Neural progenitor cell (in vitro differentiated cells): Measurements from ENCODE around the gene JAZF1. TPM values are rescaled to one million over a fixed set of nuclear protein-coding genes. Genes with fewer than 3 reads are reported as not detected.

Source experiments
- DNase-seq: peaks from one replicate; pipeline ENCODE4 v3.0.0-alpha.2; 2016; ENCODE audit warnings: low spot score
- H2AFZ ChIP-seq: fragments of 200-600 bp; sonication (generic); replicated peaks from 2 replicates; pipeline ENCODE4 v1.6.1; 2016; ENCODE audit warnings: antibody characterized with exemption
- H3F3A ChIP-seq: fragments of 200-600 bp; sonication (generic); 2 replicates; pipeline ENCODE4 v1.6.1; 2016; ENCODE audit warnings: antibody characterized with exemption, low read depth
- H3K27ac ChIP-seq: fragments of 200-600 bp; sonication (generic); 2 replicates; pipeline ENCODE4 v1.5.1; 2016; ENCODE audit warnings: mild to moderate bottlenecking
- H3K27me3 ChIP-seq: fragments of 200-600 bp; sonication (generic); 2 replicates; pipeline ENCODE4 v1.6.1; 2016; ENCODE audit warnings: mild to moderate bottlenecking, moderate library complexity
- H3K36me3 ChIP-seq: fragments of 200-600 bp; sonication (generic); 2 replicates; pipeline ENCODE4 v1.5.1; 2016
- H3K4me1 ChIP-seq: fragments of 200-600 bp; sonication (generic); 2 replicates; pipeline ENCODE4 v1.6.1; 2016; ENCODE audit warnings: mixed run types
- H3K4me2 ChIP-seq: fragments of 200-600 bp; sonication (generic); 2 replicates; pipeline ENCODE4 v1.6.1; 2016
- H3K4me3 ChIP-seq: fragments of 200-600 bp; sonication (generic); 2 replicates; pipeline ENCODE4 v1.5.1; 2016
- H3K79me2 ChIP-seq: fragments of 200-600 bp; sonication (generic); 2 replicates; pipeline ENCODE4 v1.6.1; 2016; ENCODE audit warnings: low read depth
- H3K9ac ChIP-seq: fragments of 200-600 bp; sonication (generic); 2 replicates; pipeline ENCODE4 v1.6.1; 2016
- H3K9me3 ChIP-seq: fragments of 200-600 bp; sonication (generic); 2 replicates; pipeline ENCODE4 v1.5.1; 2016; ENCODE audit warnings: low read depth
- H4K20me1 ChIP-seq: fragments of 200-600 bp; sonication (generic); 2 replicates; pipeline ENCODE4 v1.6.1; 2016; ENCODE audit warnings: low read depth
- H3K27ac Mint-ChIP-seq: 3 replicates; pipeline ENCODE4 v1.8.0; 2021; ENCODE audit warnings: mixed read lengths
- H3K27me3 Mint-ChIP-seq: 2 replicates; pipeline ENCODE4 v1.8.0; 2022; ENCODE audit warnings: low read depth, mild to moderate bottlenecking, inconsistent platforms, moderate library complexity, mixed read lengths; ENCODE audit not compliant: insufficient read depth
- H3K36me3 Mint-ChIP-seq: 3 replicates; pipeline ENCODE4 v1.8.0; 2021; ENCODE audit warnings: mixed read lengths
- H3K4me1 Mint-ChIP-seq: 3 replicates; pipeline ENCODE4 v1.8.0; 2021; ENCODE audit warnings: mixed read lengths
- H3K4me3 Mint-ChIP-seq: 3 replicates; pipeline ENCODE4 v1.8.0; 2021; ENCODE audit warnings: mild to moderate bottlenecking, moderate library complexity, mixed read lengths
- H3K9me3 Mint-ChIP-seq: 3 replicates; pipeline ENCODE4 v1.8.0; 2020; ENCODE audit warnings: mixed read lengths
- EZH2 ChIP-seq: fragments of 200-600 bp; sonication (generic); IDR thresholded peaks from 2 replicates; pipeline ENCODE4 v1.6.1; 2017; ENCODE audit warnings: antibody characterized with exemption, mild to moderate bottlenecking, moderate library complexity
- EZH2phosphoT487 ChIP-seq: fragments of 200-600 bp; sonication (generic); IDR thresholded peaks from 2 replicates; pipeline ENCODE4 v1.6.1; 2017; ENCODE audit warnings: antibody characterized with exemption
- total RNA-seq: library from RNA; depleted of rRNA; stranded (reverse); fragments of >200 nt; gene quantifications from 2 replicates; pipeline ENCODE4 v1.2.3, GENCODE V29; 2015; ENCODE audit warnings: low replicate concordance
- TF ChIP-seq, protein P1 (sequence below): fragments of 200-600 bp; sonication (generic); IDR thresholded peaks from 2 replicates; pipeline ENCODE4 v1.5.1; 2017; ENCODE audit warnings: antibody characterized with exemption, mild to moderate bottlenecking

JAZF1 gene
- total RNA-seq, 1 donor from 2014 or later = 3.1 TPM

DNA sequence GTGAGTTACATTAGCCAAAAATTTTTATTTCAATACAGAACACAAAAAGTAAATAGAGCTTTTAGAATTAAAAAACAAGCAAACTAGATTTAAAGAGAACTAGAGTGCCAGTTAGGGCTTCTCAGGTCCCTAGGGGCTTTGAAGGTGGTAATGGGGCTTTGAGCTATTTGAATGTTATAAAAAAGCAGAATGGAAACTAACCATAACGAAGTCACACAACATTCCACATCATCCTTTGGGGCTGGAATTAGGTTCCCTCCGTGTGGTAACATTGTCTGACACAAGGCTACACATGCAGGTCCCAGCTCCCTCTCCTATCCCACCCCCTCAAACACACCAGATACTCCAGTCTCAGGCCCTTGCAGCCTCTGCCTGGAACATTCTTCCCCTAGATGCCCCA is 15.3 kb downstream of the JAZF1 start:
- peaks cover 16% of the 10 kb centered on the region for H3K4me1 Mint-ChIP-seq
- no peak overlapping the region for H3K4me2 ChIP-seq
- no peaks in the 10 kb centered on the region for H4K20me1 ChIP-seq
- H3K4me3 ChIP-seq = no peak overlapping the region
- no peak overlapping the region for H3K27ac Mint-ChIP-seq
- DNase-seq = no peak
- H3K36me3 ChIP-seq = no peaks in the 10 kb centered on the region
- no peaks in the 10 kb centered on the region for H3K9me3 ChIP-seq
- no peak overlapping the region for H3K4me3 Mint-ChIP-seq
- no peaks in the 10 kb centered on the region for H3K36me3 Mint-ChIP-seq
- no peaks in the 10 kb centered on the region for H3F3A ChIP-seq
- no peak overlapping the region for H3K9ac ChIP-seq
- H2AFZ ChIP-seq = no peak overlapping the region
- H3K27ac ChIP-seq = no peak overlapping the region
- H3K79me2 ChIP-seq = no peaks in the 10 kb centered on the region
- H3K27me3 Mint-ChIP-seq = no peaks in the 10 kb centered on the region
- no peaks in the 10 kb centered on the region for H3K27me3 ChIP-seq
- TF ChIP-seq, protein P1, sequence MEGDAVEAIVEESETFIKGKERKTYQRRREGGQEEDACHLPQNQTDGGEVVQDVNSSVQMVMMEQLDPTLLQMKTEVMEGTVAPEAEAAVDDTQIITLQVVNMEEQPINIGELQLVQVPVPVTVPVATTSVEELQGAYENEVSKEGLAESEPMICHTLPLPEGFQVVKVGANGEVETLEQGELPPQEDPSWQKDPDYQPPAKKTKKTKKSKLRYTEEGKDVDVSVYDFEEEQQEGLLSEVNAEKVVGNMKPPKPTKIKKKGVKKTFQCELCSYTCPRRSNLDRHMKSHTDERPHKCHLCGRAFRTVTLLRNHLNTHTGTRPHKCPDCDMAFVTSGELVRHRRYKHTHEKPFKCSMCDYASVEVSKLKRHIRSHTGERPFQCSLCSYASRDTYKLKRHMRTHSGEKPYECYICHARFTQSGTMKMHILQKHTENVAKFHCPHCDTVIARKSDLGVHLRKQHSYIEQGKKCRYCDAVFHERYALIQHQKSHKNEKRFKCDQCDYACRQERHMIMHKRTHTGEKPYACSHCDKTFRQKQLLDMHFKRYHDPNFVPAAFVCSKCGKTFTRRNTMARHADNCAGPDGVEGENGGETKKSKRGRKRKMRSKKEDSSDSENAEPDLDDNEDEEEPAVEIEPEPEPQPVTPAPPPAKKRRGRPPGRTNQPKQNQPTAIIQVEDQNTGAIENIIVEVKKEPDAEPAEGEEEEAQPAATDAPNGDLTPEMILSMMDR = no peak
- TF ChIP-seq EZH2phosphoT487 (no peak), EZH2 (no peak)
- H3K9me3 Mint-ChIP-seq = no peaks in the 10 kb centered on the region
- no peaks in the 10 kb centered on the region for H3K4me1 ChIP-seq

GRCh38 chr7:28163949-28164348 is 16.6 kb downstream of the JAZF1 start:
- H3K4me2 ChIP-seq = no peak overlapping the region
- Mint-ChIP-seq H3K4me1 (peaks cover 16% of the 10 kb centered on the region), H3K36me3 (no peaks in the 10 kb centered on the region), H3K4me3 (no peak overlapping the region), H3K27me3 (no peaks in the 10 kb centered on the region), H3K9me3 (no peaks in the 10 kb centered on the region), H3K27ac (no peak overlapping the region)
- H3K4me1 ChIP-seq = no peaks in the 10 kb centered on the region
- DNase-seq = no peak
- H3K27ac ChIP-seq = no peak overlapping the region
- no peak overlapping the region for H2AFZ ChIP-seq
- no peak overlapping the region for H3K9ac ChIP-seq
- no peaks in the 10 kb centered on the region for H3K36me3 ChIP-seq
- H4K20me1 ChIP-seq = no peaks in the 10 kb centered on the region
- TF ChIP-seq, protein P1 = no peak
- TF ChIP-seq EZH2phosphoT487 (no peak), EZH2 (no peak)
- no peaks in the 10 kb centered on the region for H3K9me3 ChIP-seq
- no peaks in the 10 kb centered on the region for H3K79me2 ChIP-seq
- no peaks in the 10 kb centered on the region for H3F3A ChIP-seq
- H3K4me3 ChIP-seq = no peak overlapping the region
- no peaks in the 10 kb centered on the region for H3K27me3 ChIP-seq

DNA sequence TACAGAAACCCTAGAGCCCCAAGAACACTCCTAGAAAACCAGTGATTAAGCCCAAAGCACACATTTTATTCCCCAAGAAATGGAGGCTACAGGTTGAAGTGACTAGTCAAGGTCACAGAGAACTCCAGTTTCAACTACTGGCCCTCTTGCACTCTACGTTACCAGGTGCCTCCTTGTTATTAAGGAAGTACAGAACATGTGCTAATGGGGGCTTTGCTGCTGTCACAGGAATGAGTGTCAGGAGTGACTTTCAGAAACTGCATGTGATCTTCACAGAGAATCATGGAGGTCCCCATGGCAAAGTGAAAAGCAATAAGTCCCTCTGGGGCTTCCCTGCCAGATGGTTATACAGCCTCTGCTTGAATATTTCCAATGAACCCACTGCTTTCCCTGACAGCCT is 19.3 kb downstream of the JAZF1 start:
- Histone ChIP-seq H3K4me3 (no peak overlapping the region), H3K36me3 (no peaks in the 10 kb centered on the region), H3K9me3 (no peaks in the 10 kb centered on the region), H3F3A (no peaks in the 10 kb centered on the region), H3K79me2 (no peaks in the 10 kb centered on the region), H3K27ac (no peak overlapping the region), H3K9ac (no peak overlapping the region), H2AFZ (no peak overlapping the region), H3K4me1 (no peaks in the 10 kb centered on the region), H4K20me1 (no peaks in the 10 kb centered on the region), H3K27me3 (no peaks in the 10 kb centered on the region), H3K4me2 (no peak overlapping the region)
- H3K4me1 Mint-ChIP-seq = peaks cover 5% of the 10 kb centered on the region
- TF ChIP-seq, protein P1 = no peak
- no peak for TF ChIP-seq EZH2phosphoT487
- H3K27me3 Mint-ChIP-seq = no peaks in the 10 kb centered on the region
- H3K4me3 Mint-ChIP-seq = no peak overlapping the region
- no peaks in the 10 kb centered on the region for H3K36me3 Mint-ChIP-seq
- no peaks in the 10 kb centered on the region for H3K9me3 Mint-ChIP-seq
- H3K27ac Mint-ChIP-seq = no peak overlapping the region
- no peak for DNase-seq

DNA sequence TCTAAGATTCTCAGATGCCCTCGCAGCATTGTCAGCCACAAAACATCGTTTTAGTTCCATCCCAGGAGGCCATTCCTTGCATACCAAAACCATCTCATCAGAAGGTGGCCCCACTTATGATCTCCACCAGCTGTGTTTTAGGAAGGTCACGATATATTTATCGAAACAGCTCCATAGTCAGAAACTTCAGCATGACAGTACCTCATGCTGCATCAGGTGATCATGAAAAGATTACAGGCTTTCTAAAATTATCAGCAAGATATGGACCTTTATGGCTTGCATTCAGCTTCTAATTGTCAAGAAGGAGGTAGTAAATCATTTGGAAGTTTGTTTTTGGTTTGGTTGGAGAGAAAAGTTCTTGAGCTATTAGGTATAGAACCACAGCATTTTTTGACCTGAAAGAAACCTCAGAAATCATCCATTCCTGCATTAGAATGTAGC is 20.0 kb downstream of the JAZF1 start:
- no peak overlapping the region for H3K4me3 Mint-ChIP-seq
- H3K27me3 Mint-ChIP-seq = no peaks in the 10 kb centered on the region
- Histone ChIP-seq H3K4me2 (no peak overlapping the region), H3K79me2 (no peaks in the 10 kb centered on the region), H4K20me1 (no peaks in the 10 kb centered on the region), H3K27me3 (no peaks in the 10 kb centered on the region), H3K36me3 (no peaks in the 10 kb centered on the region), H3K4me3 (no peak overlapping the region), H3K27ac (no peak overlapping the region), H3K9me3 (no peaks in the 10 kb centered on the region), H3F3A (no peaks in the 10 kb centered on the region), H2AFZ (no peak overlapping the region), H3K9ac (no peak overlapping the region), H3K4me1 (no peaks in the 10 kb centered on the region)
- H3K36me3 Mint-ChIP-seq = no peaks in the 10 kb centered on the region
- H3K27ac Mint-ChIP-seq = no peak overlapping the region
- H3K9me3 Mint-ChIP-seq = no peaks in the 10 kb centered on the region
- H3K4me1 Mint-ChIP-seq = peaks cover 3% of the 10 kb centered on the region
- TF ChIP-seq EZH2phosphoT487 = no peak
- no peak for TF ChIP-seq EZH2
- TF ChIP-seq, protein P1 = no peak
- DNase-seq = no peak
